ENCODE results near the gene SMTNL2.
A peak's percentile ranks its signal among the peaks of the same experiment; 100 is the strongest.

SMTNL2 gene

DNA sequence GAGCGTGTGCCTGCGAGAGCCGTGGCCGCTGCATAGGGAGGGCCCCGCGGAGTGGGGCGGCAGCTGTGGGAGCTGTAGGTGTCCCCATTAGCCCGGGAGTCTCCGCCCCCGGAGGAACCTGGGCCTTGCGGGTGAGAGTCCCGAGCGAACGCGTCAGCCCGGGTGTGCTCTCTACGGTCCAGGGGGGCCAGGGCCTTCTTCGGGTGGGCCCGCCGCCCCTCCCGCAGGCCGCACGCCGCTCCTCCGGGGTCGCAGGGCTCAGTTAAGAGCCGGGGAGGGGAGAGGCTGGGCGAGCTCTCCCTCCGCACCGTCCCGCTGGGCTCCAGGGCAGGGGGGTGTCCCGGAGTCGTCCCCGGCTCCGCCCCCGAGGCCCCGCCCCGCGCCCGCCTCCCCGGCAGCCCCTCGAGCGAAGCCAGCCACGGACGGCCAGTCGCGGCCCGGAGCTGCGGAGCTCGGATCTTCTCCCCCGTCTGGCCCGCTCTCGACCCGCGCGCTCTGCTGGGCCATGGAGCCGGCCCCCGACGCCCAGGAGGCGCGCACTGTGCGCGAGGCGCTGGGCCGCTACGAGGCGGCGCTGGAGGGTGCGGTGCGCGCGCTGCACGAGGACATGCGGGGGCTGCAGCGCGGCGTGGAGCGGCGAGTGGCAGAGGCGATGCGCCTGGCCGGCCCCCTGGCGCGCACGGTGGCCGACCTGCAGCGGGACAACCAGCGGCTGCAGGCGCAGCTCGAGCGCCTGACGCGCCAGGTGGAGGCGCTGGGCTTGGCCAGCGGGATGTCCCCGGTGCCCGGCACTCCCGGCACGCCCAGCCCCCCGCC lies at the start of gene SMTNL2:
Gene SMTNL2, plus strand, starts transcription at position 429 of the 816 bp plus-strand sequence. Its CDS starts 77 bp downstream, at position 506.
- TF ChIP-seq, protein P1, sequence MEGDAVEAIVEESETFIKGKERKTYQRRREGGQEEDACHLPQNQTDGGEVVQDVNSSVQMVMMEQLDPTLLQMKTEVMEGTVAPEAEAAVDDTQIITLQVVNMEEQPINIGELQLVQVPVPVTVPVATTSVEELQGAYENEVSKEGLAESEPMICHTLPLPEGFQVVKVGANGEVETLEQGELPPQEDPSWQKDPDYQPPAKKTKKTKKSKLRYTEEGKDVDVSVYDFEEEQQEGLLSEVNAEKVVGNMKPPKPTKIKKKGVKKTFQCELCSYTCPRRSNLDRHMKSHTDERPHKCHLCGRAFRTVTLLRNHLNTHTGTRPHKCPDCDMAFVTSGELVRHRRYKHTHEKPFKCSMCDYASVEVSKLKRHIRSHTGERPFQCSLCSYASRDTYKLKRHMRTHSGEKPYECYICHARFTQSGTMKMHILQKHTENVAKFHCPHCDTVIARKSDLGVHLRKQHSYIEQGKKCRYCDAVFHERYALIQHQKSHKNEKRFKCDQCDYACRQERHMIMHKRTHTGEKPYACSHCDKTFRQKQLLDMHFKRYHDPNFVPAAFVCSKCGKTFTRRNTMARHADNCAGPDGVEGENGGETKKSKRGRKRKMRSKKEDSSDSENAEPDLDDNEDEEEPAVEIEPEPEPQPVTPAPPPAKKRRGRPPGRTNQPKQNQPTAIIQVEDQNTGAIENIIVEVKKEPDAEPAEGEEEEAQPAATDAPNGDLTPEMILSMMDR (conservative IDR thresholded peaks at IDR 0.05; ENCODE audit: control insufficient read depth, insufficient read depth, low read depth, low read length), result no peak
- DNase-seq (ENCODE audit: low read depth), result no peak
- H3K4me3 ChIP-seq (ENCODE audit: control insufficient read depth, low read depth, low read length), result no peak within 1 kb of the TSS

DNA sequence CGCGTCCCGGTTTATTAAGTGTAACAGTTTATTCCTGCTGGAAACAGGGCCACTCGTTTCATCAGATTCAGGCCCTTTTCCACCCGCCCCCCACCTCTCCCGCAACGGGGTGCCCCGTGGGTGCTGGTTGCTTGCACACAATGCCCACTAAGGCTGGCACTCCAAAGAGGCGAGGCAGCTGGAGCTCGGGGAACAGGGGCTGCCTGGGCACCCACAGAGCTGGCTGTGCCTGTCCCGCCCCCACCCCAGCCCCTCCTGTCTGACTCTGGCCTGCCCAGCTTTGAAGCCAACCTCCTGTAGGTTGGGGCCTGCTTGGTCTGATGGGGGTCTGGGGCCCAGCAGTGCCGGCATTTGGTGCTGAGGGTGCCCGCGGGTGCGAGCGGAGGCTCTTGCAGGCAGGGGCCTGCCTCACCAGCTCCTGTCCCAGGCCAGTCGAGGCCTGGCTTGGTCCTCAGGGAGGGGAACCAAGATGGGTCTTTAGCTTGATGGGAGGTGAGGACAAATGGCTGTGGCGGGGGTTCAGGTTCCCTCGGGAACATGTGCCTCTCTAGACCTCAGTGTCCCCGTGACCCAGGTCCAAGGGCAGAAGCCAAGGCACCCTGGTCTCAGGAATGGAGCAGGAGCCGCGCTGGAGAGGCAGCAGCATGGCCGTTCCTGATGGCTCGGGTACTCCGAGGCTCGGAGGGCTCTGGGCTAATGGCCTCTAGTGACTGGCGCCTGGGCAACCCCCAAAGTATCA lies 49.2 kb upstream of the SMTNL2 start:
- TF ChIP-seq, protein P1 (conservative IDR thresholded peaks at IDR 0.05; ENCODE audit: control insufficient read depth, insufficient read depth, low read depth, low read length), result no peak
- H3K4me3 ChIP-seq (ENCODE audit: control insufficient read depth, low read depth, low read length), result no peak overlapping the region

DNA sequence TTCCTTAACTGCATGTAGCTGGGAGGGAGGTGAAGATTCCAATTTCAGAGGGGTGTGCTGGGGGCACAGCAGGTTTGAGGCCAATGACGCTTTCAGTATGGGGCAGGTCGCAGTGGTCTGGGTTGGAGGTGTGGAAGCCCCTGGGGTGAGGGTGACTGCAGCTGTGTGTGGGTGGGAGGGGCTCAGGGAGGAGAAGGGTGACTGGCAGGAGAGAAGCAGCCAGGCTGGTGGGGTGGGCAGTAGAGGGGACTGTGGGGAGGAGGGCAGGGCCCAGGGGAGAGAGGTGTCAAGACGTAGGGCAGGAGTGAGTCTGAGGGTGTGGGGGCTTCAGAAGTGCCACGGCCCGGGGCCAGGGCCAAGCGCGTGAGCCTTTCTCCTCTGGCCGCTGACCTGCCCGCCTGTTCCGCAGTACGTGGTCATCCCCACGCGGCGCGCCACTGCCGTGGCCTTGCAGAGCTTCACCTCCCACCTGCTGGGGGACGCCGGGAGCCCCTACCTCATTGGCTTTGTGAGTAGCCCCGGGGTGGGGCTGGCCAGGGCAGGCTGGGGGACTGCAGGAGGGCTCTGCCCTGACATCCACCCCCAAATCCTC lies 48.6 kb upstream of the SMTNL2 start:
- no peak for DNase-seq (ENCODE audit: low read depth)
- no peak overlapping the region for H3K4me3 ChIP-seq (ENCODE audit: control insufficient read depth, low read depth, low read length)
- TF ChIP-seq, protein P1 (conservative IDR thresholded peaks at IDR 0.05; ENCODE audit: control insufficient read depth, insufficient read depth, low read depth, low read length), result no peak

More for the DNA sequence above, 49.2 kb upstream of the SMTNL2 start:
- DNase-seq (ENCODE audit: low read depth), result no peak

DNA sequence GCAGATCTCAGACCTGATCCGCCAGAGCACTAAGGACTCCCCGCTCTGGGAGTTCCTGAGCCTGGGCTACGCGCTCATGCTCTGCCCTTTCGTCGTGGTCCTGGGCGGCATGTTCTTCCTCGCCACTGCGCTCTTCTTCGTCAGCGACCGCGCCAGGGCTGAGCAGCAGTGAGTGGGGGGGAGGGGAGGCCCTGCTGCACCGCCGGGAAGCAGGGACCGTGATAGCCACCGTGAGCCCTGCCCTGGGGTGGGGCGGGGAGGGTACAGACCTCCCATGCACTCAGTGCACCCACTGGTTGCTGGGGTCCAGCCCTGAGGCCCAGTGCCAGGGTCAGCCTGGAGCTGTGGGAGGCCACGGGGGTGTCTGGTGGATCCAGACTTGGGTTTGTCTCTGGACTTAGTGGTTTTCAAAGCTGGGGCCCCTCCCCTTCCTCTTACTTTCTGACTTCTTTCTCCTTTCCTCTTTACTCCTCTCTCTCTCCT lies 48.0 kb upstream of the SMTNL2 start:
- peak; percentile 22 for DNase-seq (ENCODE audit: low read depth)
- TF ChIP-seq, protein P1 (conservative IDR thresholded peaks at IDR 0.05; ENCODE audit: control insufficient read depth, insufficient read depth, low read depth, low read length), result no peak
- H3K4me3 ChIP-seq (ENCODE audit: control insufficient read depth, low read depth, low read length), result no peak overlapping the region

DNA sequence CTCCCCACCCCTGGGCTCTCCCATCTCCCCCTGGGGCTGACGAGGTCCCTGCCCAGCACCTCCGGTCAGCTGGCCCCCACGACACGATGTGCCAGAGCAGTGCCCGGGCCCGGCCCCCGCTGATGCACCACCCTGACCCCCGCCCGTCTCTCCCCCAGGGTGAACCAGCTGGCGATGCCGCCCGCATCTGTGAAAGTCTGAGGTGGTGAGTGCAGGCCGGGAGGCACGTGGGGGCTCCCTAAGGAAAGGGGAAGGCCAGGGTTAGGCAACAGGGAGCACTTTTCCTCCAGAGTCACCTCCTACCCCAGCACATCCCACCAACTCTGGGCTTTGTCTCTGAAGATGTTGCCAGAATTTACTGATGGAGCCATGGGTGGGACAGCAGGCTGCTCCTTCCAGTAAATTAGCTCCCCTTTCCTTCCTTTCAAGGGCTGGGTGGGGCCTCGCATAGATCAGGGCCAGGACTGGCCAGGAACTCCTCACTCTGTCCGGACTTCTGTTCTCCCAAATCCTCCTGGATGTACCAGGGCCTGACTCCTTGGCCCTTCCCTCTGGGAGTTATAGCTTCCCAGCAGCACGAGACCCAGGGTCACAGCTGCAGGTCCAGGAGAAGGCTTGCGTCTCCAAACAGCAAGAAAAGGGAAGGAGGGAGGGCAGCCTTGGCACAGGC lies 47.5 kb upstream of the SMTNL2 start:
- H3K4me3 ChIP-seq (ENCODE audit: control insufficient read depth, low read depth, low read length), result no peak overlapping the region
- TF ChIP-seq, protein P1 (conservative IDR thresholded peaks at IDR 0.05; ENCODE audit: control insufficient read depth, insufficient read depth, low read depth, low read length), result no peak
- peak; percentile 58 for DNase-seq (ENCODE audit: low read depth)
